ENCODE measurements around the gene EHBP1.
"Not testable (repeated sequence)": the region's sequence is repeated elsewhere in the genome, so short reads cannot be mapped to it uniquely, and the experiment has no call there.

Gene EHBP1

DNA sequence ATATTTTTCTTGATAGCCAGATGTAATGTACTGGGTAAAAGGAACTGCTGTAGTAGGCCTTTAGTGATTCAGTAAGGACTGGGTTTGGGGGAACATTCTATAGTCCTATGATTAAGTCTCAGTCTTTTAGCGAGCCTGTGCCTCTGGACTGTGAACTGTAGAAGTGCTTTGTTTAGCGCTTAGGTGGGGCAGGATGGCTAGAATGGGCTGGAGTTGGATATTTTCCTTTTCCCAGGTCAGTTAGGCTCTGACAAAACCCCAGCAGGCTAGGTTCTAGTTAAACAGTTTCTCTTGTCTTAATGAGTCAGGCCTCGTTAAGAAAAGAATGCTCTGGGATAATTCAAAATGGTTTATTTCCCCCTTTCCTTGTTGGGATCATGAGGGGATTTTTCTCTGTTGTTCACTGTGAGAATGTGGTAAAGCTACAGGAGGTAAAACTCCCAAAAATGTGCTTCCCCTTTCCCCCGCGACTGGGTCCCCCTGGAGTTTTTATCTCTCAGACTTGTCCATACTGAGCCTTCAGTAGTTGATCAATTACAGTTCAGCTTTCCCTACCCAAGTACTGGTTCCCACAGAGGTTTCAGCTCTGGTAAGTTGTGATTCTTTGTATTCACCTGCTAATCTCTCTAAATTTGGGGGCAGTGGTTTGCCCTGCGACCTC, 31.5 kb downstream of the EHBP1 start:
- DNase-seq, result no peak

- no peak for DNase-seq
Measured at GRCh38 chr2:62738981-62739936, 33.7 kb downstream of the EHBP1 start.

GRCh38 chr2:62740221-62740620, 34.7 kb downstream of the EHBP1 start:
- no peak for DNase-seq

DNA sequence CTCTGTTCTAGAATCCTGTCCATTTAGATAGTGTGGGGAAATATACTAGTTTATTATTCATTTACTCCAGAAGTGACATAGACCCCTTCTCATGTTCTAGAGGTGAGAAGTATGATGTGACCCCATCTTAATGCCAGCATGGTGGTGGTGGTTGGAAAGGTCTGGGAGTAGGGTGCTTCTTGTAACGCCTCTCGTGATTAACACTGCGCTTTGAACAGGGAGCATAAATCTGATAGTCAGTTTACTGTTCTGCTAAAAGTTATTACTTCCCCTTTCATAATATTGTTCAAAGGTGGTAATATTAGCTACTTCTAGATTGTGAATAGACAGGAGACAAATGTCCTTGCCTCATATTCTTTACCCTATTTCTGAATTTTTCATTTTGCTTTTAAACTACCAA, 35.6 kb downstream of the EHBP1 start:
- DNase-seq, result no peak

- no peak for DNase-seq
Measured at GRCh38 chr2:62741954-62742722, 36.6 kb downstream of the EHBP1 start.

- DNase-seq, result no peak
Measured at GRCh38 chr2:62743506-62743905, 38.0 kb downstream of the EHBP1 start.

- no peak for DNase-seq
Measured at GRCh38 chr2:62744603-62745002, 39.1 kb downstream of the EHBP1 start.

DNA sequence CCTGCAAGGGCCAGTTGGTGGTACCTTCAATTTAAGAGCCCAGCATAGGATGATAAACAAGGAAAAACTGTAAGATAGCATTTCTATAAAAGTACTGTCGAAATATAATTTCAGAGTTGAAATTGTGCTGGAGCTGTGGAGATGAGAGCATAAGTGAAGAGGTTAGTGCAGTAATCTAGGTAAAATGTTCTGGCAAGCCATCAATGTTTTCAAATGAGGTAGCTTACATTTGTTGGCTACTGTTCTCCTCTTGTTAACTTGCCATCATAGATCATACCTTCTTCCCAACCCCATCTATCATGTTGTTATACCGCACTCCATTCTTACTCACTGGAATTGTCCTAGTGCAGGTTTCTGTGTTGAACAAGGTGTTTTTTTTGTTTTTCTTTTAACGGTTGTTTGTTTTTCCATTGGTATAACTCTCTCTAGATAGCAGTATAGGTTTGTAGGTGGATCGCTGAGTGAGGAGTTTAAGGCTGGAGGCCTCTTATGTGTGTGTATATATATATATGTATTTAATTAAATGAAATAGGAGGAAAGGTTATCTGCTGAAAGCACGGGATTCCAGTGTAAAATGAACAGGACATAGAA, 40.5 kb downstream of the EHBP1 start:
- DNase-seq, result no peak

DNA sequence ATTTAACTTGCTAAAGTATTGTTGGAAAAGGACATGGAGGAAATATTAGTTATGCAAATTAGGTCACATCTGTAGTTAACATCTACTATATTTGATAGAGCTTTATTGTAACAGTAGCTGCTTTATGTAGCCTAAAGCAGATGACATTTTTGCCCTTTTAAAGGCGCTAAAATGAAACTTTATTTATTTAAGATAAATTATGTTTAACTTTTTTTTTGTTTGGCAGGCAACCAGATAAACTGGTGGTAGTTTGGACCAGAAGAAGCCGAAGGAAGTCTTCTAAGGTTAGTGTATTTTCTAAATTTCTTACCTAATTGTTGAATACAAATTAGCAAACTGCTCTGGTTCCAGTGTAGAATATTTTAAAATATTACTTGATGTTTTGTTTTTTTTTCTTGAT, 41.7 kb downstream of the EHBP1 start:
- no peak for DNase-seq

DNA sequence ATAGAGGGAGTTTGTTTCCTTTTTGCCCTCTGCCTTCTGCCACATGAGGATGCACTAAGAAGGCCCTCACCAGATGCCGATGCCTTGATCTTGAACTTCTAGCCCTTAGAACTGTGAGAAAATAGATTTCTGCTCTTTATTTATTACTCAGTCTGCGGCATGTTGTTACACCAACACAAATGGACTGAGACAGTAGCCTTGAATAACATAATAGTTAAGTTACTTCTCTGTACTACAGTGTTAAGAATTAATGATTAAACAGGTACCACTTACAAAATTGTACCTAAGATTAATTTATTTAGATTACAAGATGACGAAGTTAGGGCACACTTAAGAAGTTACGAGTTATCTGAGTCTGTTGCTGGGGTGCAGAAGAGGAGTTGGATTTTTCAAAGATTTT, 42.4 kb downstream of the EHBP1 start:
- no peak for DNase-seq

DNA sequence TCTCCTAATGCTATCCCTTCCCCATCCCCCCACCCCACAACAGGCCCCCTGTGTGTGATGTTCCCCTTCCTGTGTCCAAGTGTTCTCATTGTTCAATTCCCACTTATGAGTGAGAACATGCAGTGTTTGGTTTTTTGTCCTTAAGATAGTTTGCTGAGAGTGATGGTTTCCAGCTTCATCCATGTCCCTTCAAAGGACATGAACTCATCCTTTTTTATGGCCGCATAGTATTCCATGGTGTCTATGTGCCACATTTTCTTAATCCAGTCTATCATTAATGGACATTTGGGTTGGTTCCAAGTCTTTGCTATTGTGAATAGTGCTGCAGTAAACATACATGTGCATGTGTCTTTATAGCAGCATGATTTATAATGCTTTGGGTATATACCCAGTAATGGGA, 43.6 kb downstream of the EHBP1 start:
- not testable (repeated sequence) for DNase-seq

GRCh38 chr2:62757029-62757428, 51.5 kb downstream of the EHBP1 start:
- DNase-seq, result no peak

DNA sequence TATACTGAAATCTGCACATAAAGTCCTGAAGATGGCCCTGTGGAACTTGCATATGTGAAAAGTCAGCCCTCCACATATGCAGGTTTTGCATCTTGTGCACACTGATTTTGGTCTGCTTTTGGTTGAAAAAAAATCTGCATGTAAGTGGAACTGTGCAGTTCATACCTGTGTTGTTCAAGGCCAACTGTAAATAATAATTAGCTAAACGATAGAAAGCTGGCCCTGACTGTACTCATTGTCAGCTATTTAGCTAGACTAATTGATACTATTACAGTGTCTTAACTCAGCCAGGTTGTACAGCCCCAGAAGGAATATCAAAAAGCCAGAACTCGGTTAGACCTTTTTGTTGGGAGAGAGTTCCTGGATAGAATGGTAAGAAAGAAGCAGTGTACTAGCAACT, 54.5 kb downstream of the EHBP1 start:
- no peak for DNase-seq

DNA sequence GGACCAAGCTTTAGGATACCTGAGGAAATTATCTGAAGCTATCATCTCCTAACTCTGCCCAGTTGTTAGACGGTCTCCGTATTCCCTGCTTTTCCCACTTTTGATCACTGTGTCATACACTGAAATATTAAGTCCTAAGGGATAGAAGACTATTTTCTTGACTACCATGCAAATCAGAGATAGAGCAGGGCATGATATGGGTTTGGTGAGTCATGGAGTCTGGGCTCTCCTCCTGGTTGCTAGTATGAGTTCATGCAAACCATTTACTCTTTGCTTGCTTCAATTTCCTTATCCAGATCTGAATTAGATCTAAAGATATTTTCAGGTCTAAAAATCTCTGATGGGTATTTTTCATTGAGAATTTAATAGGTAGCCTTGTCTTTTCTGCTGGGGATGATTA, 55.0 kb downstream of the EHBP1 start:
- no peak for DNase-seq

DNA sequence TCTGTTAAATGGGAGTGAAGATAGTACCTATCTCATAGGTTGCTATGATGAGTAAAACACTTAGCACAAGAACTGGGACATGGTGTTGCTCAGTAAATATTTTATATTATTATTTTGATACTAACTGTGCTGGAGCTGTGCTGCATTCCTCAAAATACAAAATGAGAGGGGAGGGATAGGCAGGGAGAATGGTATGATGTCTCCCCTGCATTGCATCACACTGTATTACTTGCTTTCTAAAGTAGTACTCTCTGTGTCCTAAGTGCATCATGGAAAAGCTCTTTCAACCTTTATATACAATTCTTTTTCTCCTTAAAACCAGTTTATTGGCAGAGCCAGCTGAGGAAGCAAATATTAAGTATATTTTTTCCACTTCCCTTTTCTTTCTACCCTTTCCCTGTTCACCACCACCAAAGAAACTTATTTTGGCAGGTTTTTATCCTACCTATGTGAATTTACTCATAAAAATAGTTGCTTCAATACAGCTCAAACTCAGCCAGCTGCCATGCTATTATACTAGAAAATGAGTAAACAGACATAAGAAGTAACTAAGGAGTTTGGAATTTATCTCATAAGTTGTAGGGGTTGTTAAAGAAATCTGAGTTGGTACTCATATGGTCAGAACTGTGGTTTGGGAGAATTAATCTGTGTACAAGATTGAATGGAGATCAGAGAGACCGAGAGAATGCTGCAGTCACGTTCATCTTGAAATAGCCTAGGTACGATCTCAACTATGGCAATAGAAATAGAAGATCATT, 60.3 kb downstream of the EHBP1 start:
- DNase-seq, result no peak

GRCh38 chr2:62768615-62769014, 63.1 kb downstream of the EHBP1 start:
- no peak for DNase-seq

- no peak for DNase-seq
Measured at GRCh38 chr2:62770629-62771028, 65.1 kb downstream of the EHBP1 start.

GRCh38 chr2:62774555-62775366, 69.2 kb downstream of the EHBP1 start:
- peak; percentile 84 for DNase-seq

- DNase-seq, result no peak
Measured at GRCh38 chr2:62775367-62775668, 69.8 kb downstream of the EHBP1 start.

- no peak for DNase-seq
Measured at GRCh38 chr2:62783679-62784078, 78.2 kb downstream of the EHBP1 start.

DNA sequence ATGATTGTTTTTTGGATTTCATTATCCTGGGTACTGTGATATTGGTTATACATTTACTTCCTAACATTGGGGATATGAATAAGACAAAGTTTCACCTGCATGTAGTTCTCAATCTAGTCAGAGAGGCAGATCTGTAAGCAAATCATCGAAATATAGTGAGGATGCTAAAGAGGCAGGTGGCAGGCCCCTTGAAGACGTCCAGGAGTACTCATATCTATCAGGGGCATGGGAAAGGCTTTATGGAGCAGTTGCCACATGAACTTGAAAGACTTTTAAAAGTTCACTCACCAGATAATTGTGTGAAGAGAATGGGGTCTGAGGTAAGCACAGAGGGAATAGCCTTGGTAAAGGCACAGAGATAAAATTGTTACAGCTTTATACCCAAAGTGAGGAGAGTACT, 78.8 kb downstream of the EHBP1 start:
- DNase-seq, result no peak

GRCh38 chr2:62785216-62785615, 79.7 kb downstream of the EHBP1 start:
- DNase-seq, result no peak

All from eye (tissue), 1 donor.